GM21515 (cell line): ENCODE data around the gene CKLF.
A peak's percentile ranks its signal among the peaks of the same experiment; 100 is the strongest.
"Not testable (repeated sequence)": the region's sequence is repeated elsewhere in the genome, so short reads cannot be mapped to it uniquely, and the experiment has no call there.

ENCODE experiments used
- ATAC-seq: cut with Tn5 transposase; IDR thresholded peaks from one replicate; pipeline ENCODE4 v1.9.1; 2021; ENCODE audit not compliant: unreplicated experiment

The CKLF gene

DNA sequence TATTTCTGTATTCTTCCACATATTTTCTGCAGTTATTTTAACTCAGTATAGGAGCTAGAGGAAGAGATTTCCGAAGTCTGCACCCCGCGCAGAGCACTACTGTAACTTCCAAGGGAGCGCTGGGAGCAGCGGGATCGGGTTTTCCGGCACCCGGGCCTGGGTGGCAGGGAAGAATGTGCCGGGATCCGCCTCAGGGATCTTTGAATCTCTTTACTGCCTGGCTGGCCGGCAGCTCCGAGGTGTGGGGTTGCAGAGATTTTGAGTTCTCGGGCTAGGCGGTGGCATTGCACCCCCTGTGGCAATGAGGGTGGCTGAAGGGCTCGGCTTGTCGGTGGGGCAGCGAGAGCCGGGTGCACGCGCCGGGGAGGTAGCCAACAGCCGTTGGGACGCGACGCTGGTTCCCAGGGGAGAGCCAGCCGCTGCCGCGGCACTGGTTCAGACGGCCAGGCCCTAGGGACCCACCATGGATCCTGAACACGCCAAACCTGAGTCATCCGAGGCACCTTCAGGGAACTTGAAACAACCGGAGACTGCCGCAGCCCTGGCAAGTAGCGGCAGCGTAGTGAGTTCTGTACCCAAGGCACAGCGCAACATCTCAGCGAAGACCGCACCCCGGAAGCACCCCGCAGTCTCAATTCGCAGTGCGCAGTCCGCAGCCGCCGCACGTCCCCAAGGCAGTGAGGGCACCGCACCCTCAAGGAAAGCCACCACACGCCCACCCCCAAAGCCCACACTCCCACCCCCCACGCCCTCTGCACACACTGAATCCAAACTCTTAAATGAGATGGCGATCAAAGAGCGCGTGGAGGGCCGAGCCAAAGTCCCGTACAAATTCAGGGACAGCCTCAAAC, 13.9 kb downstream of the CKLF start, which contains the start of gene CMTM1:
Gene CMTM1 (plus strand): TSS at position 389 of the 851 bp plus-strand sequence. CDS start 75 bp downstream, at position 464.
- no peak for ATAC-seq

DNA sequence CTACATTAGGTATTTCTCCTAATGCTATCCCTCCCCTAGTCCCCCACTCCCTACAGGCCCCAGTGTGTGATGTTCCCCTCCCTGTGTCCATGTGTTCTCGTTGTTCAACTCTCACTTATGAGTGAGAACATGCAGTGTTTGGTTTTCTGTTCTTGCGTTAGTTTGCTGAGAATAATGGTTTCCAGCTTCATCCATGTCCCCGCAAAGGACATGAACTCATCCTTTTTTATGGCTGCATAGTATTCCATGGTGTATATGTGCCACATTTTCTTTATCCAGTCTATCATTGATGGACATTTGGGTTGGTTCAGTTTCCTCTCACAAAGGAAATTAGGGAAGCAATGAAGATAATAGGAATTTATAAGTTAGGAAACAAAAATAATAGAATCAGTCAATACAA, 14.9 kb downstream of the CKLF start:
- ATAC-seq: not testable (repeated sequence)

DNA sequence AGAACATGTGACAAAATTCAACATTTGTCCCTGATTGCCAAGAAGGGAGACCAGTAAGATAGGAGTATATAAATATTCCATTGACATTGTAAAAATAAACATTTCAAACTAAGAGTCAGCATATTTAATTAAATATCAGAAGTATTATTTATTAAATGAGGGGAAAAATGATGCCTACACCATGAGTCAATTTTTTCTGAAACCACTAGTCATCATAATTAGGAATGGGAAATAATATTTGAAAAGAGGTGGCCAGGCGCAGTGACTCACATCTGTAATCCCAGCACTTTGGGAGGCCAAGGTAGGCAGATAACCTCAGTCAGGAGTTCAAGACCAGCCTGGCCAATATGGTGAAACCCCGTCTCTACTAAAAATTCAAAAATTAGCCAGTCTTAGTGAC, 16.0 kb downstream of the CKLF start:
- no peak for ATAC-seq

DNA sequence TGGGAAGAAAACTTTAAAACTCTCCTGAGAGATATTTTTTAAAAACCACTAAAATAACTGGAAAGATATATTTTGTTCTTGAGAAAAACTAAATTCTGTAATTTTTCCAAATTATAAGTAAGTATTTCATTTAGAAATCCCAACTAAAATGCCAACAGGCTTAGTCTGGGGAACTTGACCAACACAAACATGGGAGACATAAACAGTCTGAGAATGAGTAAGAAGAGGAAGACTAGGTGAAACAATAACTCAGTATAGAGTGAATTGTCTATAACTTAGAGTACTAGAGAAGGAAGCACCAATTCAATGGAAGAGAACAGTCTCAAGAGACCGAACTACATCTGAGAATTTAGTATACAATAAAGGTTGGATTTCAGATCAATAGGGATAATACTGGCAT, 16.8 kb downstream of the CKLF start:
- ATAC-seq: no peak

DNA sequence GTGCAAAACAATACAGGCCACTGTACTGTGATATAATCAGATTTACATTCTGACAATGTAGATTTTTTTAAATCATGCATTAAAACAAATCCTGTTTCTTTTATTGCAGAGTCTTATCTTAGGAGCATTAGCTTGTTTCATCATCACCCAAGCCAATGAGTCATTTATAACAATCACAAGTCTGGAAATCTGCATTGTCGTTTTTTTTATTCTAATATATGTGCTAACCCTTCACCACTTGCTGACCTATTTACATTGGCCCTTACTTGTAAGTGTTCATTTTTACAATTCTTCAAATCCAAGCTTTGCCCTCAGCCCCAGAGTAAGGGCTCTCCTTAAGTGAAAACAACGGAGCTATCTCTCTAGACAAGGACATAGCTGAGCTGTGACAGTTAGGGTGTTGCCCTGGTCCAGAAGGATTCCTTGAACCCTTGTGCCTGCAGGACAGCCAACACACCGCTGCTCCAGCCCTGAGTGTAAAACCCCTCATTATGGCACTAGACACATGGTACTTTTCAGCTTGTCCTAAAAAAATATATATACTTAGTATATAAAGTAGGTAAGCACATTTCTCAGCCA, 17.5 kb downstream of the CKLF start:
- no peak for ATAC-seq

DNA sequence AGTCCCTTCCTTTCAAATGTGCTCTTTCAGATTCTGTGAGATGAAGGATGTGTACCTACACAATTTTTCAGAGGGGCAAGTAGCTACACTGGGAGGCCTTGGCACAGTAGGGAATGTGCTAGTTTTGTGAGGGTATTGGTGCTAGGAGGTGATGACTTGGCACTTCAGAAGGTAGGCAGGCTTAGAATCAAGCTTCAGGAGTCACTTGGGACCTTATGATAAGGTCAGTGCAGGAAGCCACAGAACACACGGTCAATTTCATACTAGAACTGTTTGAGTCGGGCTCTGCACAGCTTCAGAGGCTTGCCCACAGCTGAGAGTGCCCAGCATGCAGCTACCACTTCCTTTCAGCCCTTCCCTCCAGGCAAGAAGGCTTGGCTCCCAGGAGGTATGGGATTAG, 20.0 kb downstream of the CKLF start:
- ATAC-seq: no peak

DNA sequence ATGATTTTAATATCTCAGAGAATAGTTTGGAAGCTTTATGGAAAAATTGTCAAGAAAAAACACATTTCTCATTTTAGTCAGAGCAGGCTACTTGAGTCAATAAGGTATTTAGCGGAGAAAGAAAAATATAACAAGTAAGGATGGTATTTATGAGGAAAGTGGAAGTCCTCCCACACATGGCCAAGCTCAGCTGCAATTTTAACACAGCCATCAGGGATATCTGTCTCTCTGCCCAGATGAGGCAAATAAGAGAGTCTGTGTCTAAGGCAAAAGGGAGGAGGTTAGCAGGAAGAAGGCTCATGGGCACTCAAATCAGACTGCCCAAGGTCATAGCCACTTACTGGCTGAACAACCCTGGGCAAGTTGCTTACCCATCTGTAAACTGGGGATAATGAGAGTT, 21.7 kb downstream of the CKLF start:
- no peak for ATAC-seq

DNA sequence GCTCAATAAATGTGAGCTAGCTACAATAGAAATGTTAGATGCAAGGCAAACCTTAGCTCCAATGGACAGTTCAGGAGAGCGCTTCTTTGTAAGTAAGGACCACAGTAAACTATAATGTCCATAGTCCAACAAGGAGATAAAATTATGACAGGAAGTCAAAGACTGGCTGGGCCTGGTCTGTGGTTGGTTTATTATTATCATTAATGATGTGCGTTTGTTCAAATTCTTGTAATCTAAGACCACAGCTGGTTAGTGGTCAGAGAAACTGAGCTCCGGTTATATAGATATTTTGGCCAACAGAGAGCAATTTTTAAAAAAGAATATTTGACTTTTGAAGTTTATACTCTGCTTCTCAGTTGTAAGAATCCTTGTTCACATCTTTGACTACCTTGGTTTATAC, 22.2 kb downstream of the CKLF start:
- ATAC-seq: no peak

DNA sequence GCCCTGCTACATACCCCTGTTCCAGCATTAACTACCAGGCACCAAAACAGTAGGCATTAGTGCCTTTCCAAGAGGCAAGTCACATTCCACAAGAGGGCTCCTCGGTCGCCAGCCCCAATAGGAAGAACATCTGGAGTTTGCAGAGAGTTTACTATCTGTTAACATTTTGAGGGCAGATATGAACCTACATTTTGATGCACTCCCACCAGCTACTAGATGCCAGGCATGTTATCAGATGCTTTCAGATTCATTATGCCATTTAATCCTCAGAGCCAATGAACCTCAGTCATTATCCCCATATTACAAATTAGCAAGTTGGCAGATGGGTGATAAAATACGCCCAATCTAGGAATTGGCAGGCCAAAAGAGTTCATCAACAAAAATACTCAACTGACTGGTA, 22.7 kb downstream of the CKLF start:
- ATAC-seq: no peak

DNA sequence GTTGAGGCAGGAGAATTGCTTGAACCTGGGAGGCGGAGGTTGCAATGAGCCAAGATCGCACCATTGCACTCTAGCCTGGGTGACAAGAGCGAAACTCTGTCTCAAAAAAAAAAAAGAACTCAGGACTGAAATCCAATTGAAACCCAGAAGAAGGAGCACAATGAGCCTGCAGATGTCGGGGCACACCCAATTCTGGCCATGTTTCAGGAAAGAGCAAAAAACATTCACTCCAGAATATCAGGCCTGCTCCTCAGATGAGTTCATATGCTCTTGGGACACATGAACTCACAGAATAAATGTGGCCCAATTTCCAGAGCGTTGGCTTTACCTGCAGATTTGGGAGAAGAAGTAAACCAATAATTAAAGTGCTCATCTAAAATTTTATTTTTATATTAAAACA, 23.9 kb downstream of the CKLF start:
- no peak for ATAC-seq

DNA sequence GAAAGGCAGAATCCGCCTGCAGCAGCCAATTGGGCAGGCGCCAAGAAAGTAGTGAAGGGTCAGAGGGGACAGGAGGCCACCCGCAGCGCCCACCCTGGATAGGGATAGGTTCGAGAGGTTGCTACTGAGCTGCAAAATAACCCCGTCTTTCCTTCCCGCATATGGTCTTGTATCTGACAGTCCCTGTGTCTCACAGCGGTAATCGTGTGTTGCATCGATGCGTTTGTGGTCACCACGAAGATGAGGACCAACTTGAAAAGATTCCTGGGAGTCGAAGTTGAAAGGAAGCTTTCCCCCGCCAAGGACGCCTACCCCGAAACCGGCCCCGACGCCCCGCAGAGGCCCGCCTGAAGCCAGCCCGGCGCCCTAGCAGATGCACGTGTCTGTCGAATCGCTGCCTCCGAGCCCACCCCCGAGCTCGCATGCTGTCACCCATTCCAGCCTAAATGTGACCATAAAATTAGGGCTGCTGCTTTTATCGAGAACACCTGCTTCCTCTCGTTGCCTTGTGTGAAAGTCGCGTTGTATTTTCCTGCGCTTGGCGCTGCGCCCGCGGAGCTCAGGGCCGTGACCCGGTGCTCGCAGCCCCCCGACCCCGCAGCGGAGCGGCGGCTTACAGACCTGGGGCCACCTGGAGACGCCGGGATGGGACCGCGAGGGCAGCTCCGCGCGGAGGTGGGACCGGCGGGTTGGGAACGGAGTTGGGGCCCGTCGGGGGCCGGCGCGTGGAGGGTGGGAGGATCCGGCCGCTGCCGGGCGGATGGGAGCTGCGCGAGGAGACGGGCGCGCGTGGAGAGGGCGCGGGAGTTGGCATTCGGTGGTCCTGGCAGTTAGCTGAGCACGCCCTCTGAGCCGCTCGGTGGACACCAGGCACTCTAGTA, 26.5 kb downstream of the CKLF start, which contains the start of gene CMTM2:
Gene CMTM2 (plus strand): TSS at position 813 of the 881 bp plus-strand sequence. CDS start 145 bp downstream, outside the sequence.
- no peak for ATAC-seq

DNA sequence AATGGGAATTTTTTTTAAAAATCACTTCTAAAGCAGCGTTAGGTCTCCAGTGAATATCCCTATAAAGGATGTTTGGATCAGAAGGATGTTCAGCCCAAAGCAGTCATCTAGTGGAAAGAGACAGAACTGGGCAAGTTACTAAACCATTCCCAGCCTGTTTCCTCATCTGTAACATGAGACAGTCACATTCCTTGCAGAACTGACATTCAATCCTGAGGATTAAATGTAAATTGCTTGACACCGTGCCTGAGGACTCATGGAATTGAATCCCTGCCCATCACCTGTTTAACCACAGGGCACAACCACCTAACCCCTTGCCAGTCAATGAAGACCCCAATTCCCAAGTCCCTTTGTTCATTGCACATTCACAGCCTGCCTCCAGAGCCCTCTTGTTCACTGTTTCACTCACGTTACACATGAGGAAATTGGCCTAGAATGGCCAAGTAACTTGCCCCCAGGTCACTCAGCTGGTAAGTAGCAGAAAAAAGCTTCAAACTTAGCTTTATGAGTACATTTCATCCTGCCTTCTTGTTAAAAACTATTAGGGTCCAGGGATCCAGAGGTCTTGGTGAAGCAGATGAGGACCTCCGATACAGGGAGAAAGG, 28.3 kb downstream of the CKLF start:
- no peak for ATAC-seq

DNA sequence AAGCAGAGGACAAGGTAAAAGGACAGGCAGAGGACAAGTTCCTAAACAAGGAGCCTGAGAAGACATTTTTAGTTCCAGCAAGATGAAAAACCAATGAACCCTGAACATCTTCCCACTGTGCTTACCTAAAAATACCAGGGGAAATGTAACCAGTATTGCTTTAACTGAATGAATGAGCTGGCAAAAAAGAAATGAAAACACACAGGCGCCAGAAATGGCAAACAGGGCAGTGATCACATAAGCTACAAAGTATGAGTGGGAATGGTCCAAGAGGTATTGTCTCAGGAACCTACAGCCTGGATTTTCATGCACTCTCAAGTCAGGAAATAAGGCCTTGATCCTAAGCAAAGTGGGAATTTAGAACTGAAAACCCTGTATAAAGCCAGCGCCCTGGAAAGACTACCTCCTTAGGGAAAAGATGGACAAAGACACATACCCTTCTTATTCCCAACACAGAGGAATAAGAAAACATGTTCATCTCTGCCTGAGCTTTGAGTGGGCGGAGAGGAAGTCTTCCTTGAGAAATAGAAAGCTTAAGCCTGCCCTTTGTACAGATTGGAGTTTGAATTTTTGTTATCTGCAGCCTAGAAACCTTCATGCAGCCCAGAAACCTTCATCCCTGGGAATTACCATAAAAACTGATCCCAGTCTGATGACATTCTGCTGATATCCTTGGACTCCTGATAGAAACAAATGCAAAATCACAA, 29.0 kb downstream of the CKLF start:
- no peak for ATAC-seq

DNA sequence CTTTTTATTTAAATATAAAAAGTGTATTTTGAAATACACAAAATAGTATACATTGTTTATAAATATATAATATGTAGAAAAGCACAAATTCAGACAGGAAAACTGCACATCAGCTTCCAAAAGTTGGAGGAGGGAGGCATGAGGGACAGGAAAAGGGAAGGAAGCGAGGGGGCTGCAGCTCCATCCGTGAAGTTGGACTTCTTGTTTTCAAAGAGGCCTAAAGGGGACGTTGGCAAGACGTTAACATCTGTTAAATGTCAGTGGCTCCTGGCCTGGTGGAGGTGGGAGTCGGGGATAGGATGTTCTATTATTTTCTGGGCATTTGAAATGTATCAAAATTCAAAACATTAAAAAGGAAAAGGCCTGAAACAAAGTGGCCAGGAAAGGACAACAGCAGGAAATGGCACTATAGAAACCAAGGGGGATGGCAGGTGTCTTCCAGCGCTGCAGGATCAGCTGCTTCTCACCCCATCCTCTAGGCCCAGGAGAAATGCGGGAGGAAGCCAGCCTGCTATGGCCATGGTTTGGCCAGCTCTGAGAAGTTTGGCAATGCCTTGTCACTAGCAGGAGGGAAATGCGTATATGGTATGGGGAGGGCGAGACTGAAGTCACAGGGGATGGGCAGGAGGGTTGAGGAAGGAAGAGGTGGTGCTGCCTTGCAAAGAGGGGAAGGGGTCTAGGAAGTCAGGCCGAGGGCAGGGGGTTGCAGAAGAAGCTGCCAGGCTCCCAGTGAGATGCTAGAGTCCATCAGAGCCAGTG, 33.3 kb downstream of the CKLF start:
- no peak for ATAC-seq

DNA sequence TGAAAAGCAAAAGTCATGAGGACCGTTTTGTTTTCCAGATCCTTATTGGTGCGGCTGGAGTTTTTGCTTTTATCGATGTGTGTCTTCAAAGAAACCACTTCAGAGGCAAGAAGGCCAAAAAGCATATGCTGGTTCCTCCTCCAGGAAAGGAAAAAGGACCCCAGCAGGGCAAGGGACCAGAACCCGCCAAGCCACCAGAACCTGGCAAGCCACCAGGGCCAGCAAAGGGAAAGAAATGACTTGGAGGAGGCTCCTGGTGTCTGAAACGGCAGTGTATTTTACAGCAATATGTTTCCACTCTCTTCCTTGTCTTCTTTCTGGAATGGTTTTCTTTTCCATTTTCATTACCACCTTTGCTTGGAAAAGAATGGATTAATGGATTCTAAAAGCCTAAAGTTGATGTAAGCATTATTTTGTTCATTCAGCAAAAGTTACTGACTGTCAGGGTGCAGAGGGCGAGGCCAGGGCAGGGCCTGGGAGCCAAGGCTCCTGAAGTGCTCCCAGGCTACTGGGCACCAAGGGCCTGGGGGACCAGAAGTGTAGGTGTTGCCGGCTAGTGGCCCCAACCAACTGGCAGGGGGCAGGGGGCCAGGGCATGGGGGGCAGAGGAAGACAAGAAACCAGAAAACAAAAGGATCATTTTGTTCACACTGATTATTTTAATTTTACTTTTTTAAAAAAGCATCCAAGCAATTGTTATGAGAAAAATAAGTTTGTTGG, 35.7 kb downstream of the CKLF start:
- ATAC-seq: no peak

DNA sequence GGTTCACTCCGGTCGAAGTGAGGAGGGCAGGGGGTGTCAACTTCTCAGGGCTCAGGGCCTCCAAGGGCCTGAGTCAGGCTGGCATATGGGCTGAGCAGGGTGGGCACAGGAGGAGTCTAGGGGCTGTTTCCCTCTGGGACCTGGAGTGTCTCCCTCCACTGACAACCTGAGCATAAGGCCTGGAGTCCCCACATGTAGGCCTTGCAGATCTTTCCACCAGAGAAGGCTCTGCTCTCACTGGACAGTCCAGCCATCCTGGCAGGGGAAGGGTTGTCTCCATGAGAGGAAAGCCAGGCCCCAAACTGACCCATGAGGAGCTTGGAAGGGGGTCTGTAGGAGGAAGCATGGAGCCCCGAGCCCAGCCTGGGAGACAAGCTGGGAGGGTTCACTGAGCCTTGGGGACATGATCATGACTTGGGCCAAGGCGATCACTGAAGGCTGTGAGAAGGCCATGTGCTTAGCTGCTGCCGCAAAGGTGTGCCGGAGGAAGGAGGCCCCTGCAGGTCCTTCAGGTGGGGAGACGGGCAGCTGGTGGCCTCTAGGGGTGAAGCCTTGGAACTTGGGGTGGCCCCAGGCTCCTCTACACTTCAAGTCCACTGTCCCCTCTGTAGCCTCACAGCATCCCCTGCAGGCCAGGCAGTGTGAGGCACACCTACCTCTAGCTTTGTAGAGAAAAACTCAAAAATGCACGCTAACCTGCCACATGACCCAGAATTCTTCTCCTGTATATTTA, 36.8 kb downstream of the CKLF start:
- peak; percentile 76 for ATAC-seq

DNA sequence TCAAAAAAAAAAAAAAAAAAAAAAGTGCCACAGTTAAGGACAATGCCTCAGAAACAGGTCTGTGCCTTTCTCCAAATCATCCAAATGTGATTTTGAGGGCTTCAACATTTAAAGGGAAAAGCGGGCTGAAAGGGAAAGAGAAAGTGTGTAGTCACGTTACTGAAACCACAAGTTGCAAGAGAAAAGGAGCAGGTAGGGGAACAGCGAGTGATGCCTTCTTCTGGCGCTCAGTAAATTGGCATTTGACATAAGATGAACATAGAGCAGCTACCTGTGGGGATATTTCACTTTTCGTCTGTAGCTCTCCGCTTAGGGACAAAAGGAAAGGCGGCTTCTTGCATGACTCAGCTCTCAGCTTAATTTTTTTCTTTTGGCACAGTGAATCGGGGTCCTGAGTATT, 37.9 kb downstream of the CKLF start:
- no peak for ATAC-seq

DNA sequence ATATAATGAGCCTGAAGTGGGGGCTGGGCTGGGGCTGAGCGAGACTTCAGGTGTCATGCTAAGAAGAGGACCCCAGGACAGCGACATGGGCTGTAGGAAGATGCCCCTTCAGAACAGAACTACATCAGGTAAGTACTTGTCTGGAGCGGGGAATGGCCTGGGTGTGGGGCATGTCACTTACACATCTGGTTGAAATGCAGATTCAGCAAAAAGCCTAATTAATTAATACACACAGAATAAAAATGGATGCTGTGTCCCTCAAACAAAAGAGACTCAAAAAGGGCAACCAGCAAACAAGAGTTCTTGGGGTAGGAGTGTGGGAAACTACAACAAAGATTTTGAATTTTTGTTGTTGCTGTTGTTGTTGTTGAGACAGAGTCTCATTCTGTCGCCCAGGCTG, 38.6 kb downstream of the CKLF start:
- no peak for ATAC-seq
